DMS153 treated with DMSO at 0.1 percent for 48 hours (cell line): ENCODE measurements around the gene TMEM242.
A peak's percentile ranks its signal among the peaks of the same experiment; 100 is the strongest.
"Not testable (repeated sequence)": the region's sequence is repeated elsewhere in the genome, so short reads cannot be mapped to it uniquely, and the experiment has no call there.

Source experiments
- DNase-seq: peaks from one replicate; lab custom pipeline; 2025; ENCODE audit not compliant: unreplicated experiment; lab: John Stamatoyannopoulos, UW

TMEM242 gene

GRCh38 chr6:157325069-157325805 lies 1.9 kb upstream of the TMEM242 start:
- no peak for DNase-seq

GRCh38 chr6:157323966-157324300 lies 614 bp upstream of the TMEM242 start:
- DNase-seq, result no peak

- DNase-seq, result no peak
Observed at GRCh38 chr6:157322792-157323254, 496 bp downstream of the TMEM242 start.

GRCh38 chr6:157316871-157317814 lies 6.2 kb downstream of the TMEM242 start:
- no peak for DNase-seq

GRCh38 chr6:157314705-157315321 lies 8.5 kb downstream of the TMEM242 start:
- DNase-seq, result no peak

GRCh38 chr6:157313531-157314467 lies 9.5 kb downstream of the TMEM242 start:
- DNase-seq, result no peak

- DNase-seq, result no peak
Observed at GRCh38 chr6:157312757-157313156, 10.6 kb downstream of the TMEM242 start.

- not testable (repeated sequence) for DNase-seq
Observed at GRCh38 chr6:157310693-157311092, 12.6 kb downstream of the TMEM242 start.

- DNase-seq, result no peak
Observed at GRCh38 chr6:157307661-157308060, 15.7 kb downstream of the TMEM242 start.

GRCh38 chr6:157305670-157306653 lies 17.4 kb downstream of the TMEM242 start:
- DNase-seq, result no peak

- DNase-seq, result no peak
Observed at GRCh38 chr6:157304899-157305663, 18.2 kb downstream of the TMEM242 start.

GRCh38 chr6:157302736-157303135 lies 20.6 kb downstream of the TMEM242 start:
- peak; percentile 12 for DNase-seq

GRCh38 chr6:157300436-157300835 lies 22.9 kb downstream of the TMEM242 start:
- DNase-seq, result no peak

GRCh38 chr6:157300006-157300405 lies 23.3 kb downstream of the TMEM242 start:
- DNase-seq, result no peak

- peak; percentile 6 for DNase-seq
Observed at GRCh38 chr6:157298216-157298724, 25.0 kb downstream of the TMEM242 start.

- no peak for DNase-seq
Observed at GRCh38 chr6:157294654-157295053, 28.7 kb downstream of the TMEM242 start.

- no peak for DNase-seq
Observed at GRCh38 chr6:157293780-157294179, 29.5 kb downstream of the TMEM242 start.

GRCh38 chr6:157292202-157292601 lies 31.1 kb downstream of the TMEM242 start:
- no peak for DNase-seq
